DND-41 (cell line): ENCODE results near the gene PARD6G.

Source experiments
- ATAC-seq: fragments of 200-7000 bp; cut with Tn5 transposase; 3 replicates; pipeline ENCODE4 v1.9.1; 2021; ENCODE audit warnings: low read depth; ENCODE audit not compliant: insufficient read depth
- DNase-seq: peaks from one replicate; pipeline ENCODE4 v3.0.0-alpha.2; 2020
- H2AFZ ChIP-seq: 2 replicates; pipeline ENCODE4 v1.6.0; 2012; ENCODE audit warnings: low read depth, low read length
- H3K27ac ChIP-seq: 2 replicates; pipeline ENCODE4 v1.5.1; 2012; ENCODE audit warnings: low read length, inconsistent platforms
- H3K27me3 ChIP-seq: fragments of 200-600 bp; sonication (generic); 2 replicates; pipeline ENCODE4 v1.6.0; 2012; ENCODE audit warnings: low read length, mild to moderate bottlenecking, inconsistent platforms; ENCODE audit not compliant: insufficient read depth, poor library complexity
- H3K36me3 ChIP-seq: 2 replicates; pipeline ENCODE4 v1.5.1; 2012; ENCODE audit warnings: low read length, inconsistent platforms; ENCODE audit not compliant: insufficient read depth
- H3K4me1 ChIP-seq: 2 replicates; pipeline ENCODE4 v1.5.1; 2012; ENCODE audit warnings: mild to moderate bottlenecking, low read length; ENCODE audit not compliant: insufficient read depth
- H3K4me2 ChIP-seq: 2 replicates; pipeline ENCODE4 v1.6.0; 2012; ENCODE audit warnings: mild to moderate bottlenecking, moderate library complexity, low read length, inconsistent platforms; ENCODE audit not compliant: insufficient read depth
- H3K4me3 ChIP-seq, 2 experiments: fragments of 200-600 bp in 1 of 2; shearing (Covaris generic) in 1 of 2; 2 replicates each; pipeline ENCODE4 v1.5.1; 2012 to 2016; ENCODE audit warnings: inconsistent platforms in 2 of 2, low read length in 2 of 2, mild to moderate bottlenecking in 2 of 2, low read depth in 1 of 2, moderate library complexity in 1 of 2
- H3K79me2 ChIP-seq: 2 replicates; pipeline ENCODE4 v1.6.0; 2012; ENCODE audit warnings: low read length, inconsistent platforms; ENCODE audit not compliant: insufficient read depth
- H3K9ac ChIP-seq: 2 replicates; pipeline ENCODE4 v1.6.0; 2012; ENCODE audit warnings: low read depth, mild to moderate bottlenecking, inconsistent platforms, low read length, moderate library complexity
- H3K9me3 ChIP-seq: 2 replicates; pipeline ENCODE4 v1.5.1; 2012; ENCODE audit warnings: low read length, moderate library complexity, mild to moderate bottlenecking, inconsistent platforms; ENCODE audit not compliant: insufficient read depth, severe bottlenecking
- H4K20me1 ChIP-seq: 2 replicates; pipeline ENCODE4 v1.6.0; 2012; ENCODE audit warnings: low read length; ENCODE audit not compliant: insufficient read depth
- CTCF ChIP-seq: IDR thresholded peaks from 2 replicates; pipeline ENCODE4 v1.5.1; 2012; ENCODE audit warnings: borderline replicate concordance, low read length, moderate library complexity, mild to moderate bottlenecking; ENCODE audit not compliant: poor library complexity, severe bottlenecking; ENCODE audit errors: extremely low read depth
- EZH2 ChIP-seq: IDR thresholded peaks from 3 replicates; pipeline ENCODE4 v1.6.1; 2012; ENCODE audit warnings: borderline replicate concordance, low read depth, mild to moderate bottlenecking, moderate library complexity, low read length, inconsistent platforms; ENCODE audit not compliant: severe bottlenecking

The PARD6G gene

GRCh38 chr18:80135136-80135535 lies 112.2 kb downstream of the PARD6G start:
- no peak overlapping the region for H2AFZ ChIP-seq
- H3K27ac ChIP-seq, result no peak overlapping the region
- no peak overlapping the region for H3K4me2 ChIP-seq
- TF ChIP-seq CTCF (no peak), EZH2 (no peak)
- peaks cover 79% of the 10 kb centered on the region for H3K36me3 ChIP-seq
- H3K9ac ChIP-seq, result no peak overlapping the region
- no peaks in the 10 kb centered on the region for H3K4me1 ChIP-seq
- no peak for ATAC-seq
- no peaks in the 10 kb centered on the region for H3K27me3 ChIP-seq
- no peaks in the 10 kb centered on the region for H3K9me3 ChIP-seq
- H3K79me2 ChIP-seq, result peaks cover 20% of the 10 kb centered on the region
- H4K20me1 ChIP-seq, result peaks cover 43% of the 10 kb centered on the region
- no peak for DNase-seq
- H3K4me3 ChIP-seq, result no peak overlapping the region

- H3K4me3 ChIP-seq, result no peak overlapping the region
- H3K4me1 ChIP-seq, result no peaks in the 10 kb centered on the region
- H2AFZ ChIP-seq, result no peak overlapping the region
- H3K27ac ChIP-seq, result no peak overlapping the region
- H3K4me2 ChIP-seq, result no peak overlapping the region
- H3K27me3 ChIP-seq, result no peaks in the 10 kb centered on the region
- DNase-seq (no peak), ATAC-seq (no peak)
- H4K20me1 ChIP-seq, result peaks cover 41% of the 10 kb centered on the region
- peaks cover 38% of the 10 kb centered on the region for H3K79me2 ChIP-seq
- no peak for TF ChIP-seq CTCF
- TF ChIP-seq EZH2, result no peak
- no peak overlapping the region for H3K9ac ChIP-seq
- H3K9me3 ChIP-seq, result no peaks in the 10 kb centered on the region
- H3K36me3 ChIP-seq, result peaks cover 68% of the 10 kb centered on the region
These were observed 114.2 kb downstream of the PARD6G start for GRCh38 chr18:80133124-80133523.

- ATAC-seq (no peak), DNase-seq (no peak)
- H3K9ac ChIP-seq, result no peak overlapping the region
- peaks cover 59% of the 10 kb centered on the region for H3K36me3 ChIP-seq
- no peaks in the 10 kb centered on the region for H3K27me3 ChIP-seq
- no peaks in the 10 kb centered on the region for H3K9me3 ChIP-seq
- TF ChIP-seq CTCF (no peak), EZH2 (no peak)
- H3K4me1 ChIP-seq, result no peaks in the 10 kb centered on the region
- H3K79me2 ChIP-seq, result peaks cover 46% of the 10 kb centered on the region
- H3K4me2 ChIP-seq, result no peak overlapping the region
- H3K4me3 ChIP-seq, result no peak overlapping the region
- peaks cover 39% of the 10 kb centered on the region for H4K20me1 ChIP-seq
- H3K27ac ChIP-seq, result 0 out of 2 replicates have a peak overlapping the region, but pooled peaks have one; percentile 43
- H2AFZ ChIP-seq, result no peak overlapping the region
These were observed 115.0 kb downstream of the PARD6G start for GRCh38 chr18:80132180-80132812.
